Muscle of leg (tissue), 11 donors: ENCODE measurements around the gene PFKFB2. TPM values are rescaled to one million over a fixed set of nuclear protein-coding genes. Genes with fewer than 3 reads are reported as not detected.
"Not testable (repeated sequence)": the region's sequence is repeated elsewhere in the genome, so short reads cannot be mapped to it uniquely, and the experiment has no call there.

Experiments used
- DNase-seq: peaks from one replicate; pipeline ENCODE4 v3.0.0; 2013
- H3K27ac ChIP-seq: one replicate; pipeline ENCODE4 v1.5.1; 2013; ENCODE audit warnings: mild to moderate bottlenecking, low read length, control low read depth
- H3K27me3 ChIP-seq: one replicate; pipeline ENCODE4 v1.6.1; 2013; ENCODE audit warnings: low read length; ENCODE audit not compliant: control insufficient read depth, insufficient read depth
- H3K36me3 ChIP-seq: one replicate; pipeline ENCODE4 v1.6.1; 2013; ENCODE audit warnings: low read length; ENCODE audit not compliant: control insufficient read depth, insufficient read depth
- H3K4me1 ChIP-seq: one replicate; pipeline ENCODE4 v1.6.1; 2013; ENCODE audit warnings: low read length; ENCODE audit not compliant: control insufficient read depth, insufficient read depth
- H3K4me3 ChIP-seq: one replicate; pipeline ENCODE4 v1.5.1; 2013; ENCODE audit warnings: low read length, control low read depth
- H3K9me3 ChIP-seq: replicated peaks from 2 replicates; pipeline ENCODE4 v1.6.1; 2013; ENCODE audit warnings: low read depth, low read length; ENCODE audit not compliant: control insufficient read depth
- WGBS: methylation state at CpG from one replicate; pipeline ENCODE4 v1.1.5; 2013; ENCODE audit warnings: missing lambda C conversion rate; ENCODE audit not compliant: insufficient coverage; 5-methylcytosine and 5-hydroxymethylcytosine counted together
- polyA plus RNA-seq, 8 donors: library from polyadenylated mRNA; unstranded; fragments of 120-200 nt; gene quantifications; one replicate each; pipeline versions ENCODE4 v1.2.1 to v1.2.3, GENCODE V29; 2013; ENCODE audit warnings: inconsistent platforms in 1 of 8, low replicate concordance in 1 of 8; ENCODE audit not compliant: insufficient read length in 8 of 8, insufficient read depth in 1 of 8
- total RNA-seq: library from RNA; stranded (reverse); fragments of 120-200 nt; gene quantifications from one replicate; pipeline ENCODE4 v1.2.4, GENCODE V29; 2013

The PFKFB2 gene
- total and polyA plus RNA-seq, 9 donors = 3.8 to 7.7 (median 4.4) TPM

GRCh38 chr1:207035877-207036551 lies 17.1 kb upstream of the PFKFB2 start:
- Histone ChIP-seq H3K4me1 (peaks cover 3% of the 10 kb centered on the region), H3K36me3 (no peaks in the 10 kb centered on the region), H3K27ac (no peak overlapping the region), H3K9me3 (no peaks in the 10 kb centered on the region), H3K4me3 (no peak overlapping the region), H3K27me3 (peaks cover 10% of the 10 kb centered on the region)
- no peak for DNase-seq
- no CpG with 5 or more reads among the region's 4 CpGs for WGBS

DNA sequence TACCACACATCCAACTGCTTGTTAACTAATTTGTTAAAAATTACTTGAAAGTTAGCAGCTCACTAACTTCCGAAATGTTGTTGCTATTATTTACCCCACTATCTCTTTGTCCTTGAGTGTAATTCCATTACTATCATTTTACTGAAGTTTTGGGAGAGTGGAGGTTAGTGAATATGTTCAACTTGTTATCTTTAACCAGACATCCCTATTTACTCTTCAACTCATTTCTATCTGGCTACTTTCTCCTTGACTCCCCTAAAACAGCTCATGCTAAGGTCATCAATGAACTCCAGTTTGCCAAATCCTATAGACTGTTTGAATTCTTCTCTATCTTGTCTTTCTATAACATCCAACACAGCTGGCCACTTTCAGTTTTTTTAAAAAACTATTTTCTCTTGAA lies 16.2 kb upstream of the PFKFB2 start:
- Histone ChIP-seq H3K36me3 (no peaks in the 10 kb centered on the region), H3K4me1 (peaks cover 3% of the 10 kb centered on the region), H3K4me3 (no peak overlapping the region), H3K27ac (no peak overlapping the region), H3K9me3 (no peaks in the 10 kb centered on the region), H3K27me3 (peaks cover 4% of the 10 kb centered on the region)
- DNase-seq = no peak
- WGBS = no CpG with 5 or more reads among the region's 1 CpG

DNA sequence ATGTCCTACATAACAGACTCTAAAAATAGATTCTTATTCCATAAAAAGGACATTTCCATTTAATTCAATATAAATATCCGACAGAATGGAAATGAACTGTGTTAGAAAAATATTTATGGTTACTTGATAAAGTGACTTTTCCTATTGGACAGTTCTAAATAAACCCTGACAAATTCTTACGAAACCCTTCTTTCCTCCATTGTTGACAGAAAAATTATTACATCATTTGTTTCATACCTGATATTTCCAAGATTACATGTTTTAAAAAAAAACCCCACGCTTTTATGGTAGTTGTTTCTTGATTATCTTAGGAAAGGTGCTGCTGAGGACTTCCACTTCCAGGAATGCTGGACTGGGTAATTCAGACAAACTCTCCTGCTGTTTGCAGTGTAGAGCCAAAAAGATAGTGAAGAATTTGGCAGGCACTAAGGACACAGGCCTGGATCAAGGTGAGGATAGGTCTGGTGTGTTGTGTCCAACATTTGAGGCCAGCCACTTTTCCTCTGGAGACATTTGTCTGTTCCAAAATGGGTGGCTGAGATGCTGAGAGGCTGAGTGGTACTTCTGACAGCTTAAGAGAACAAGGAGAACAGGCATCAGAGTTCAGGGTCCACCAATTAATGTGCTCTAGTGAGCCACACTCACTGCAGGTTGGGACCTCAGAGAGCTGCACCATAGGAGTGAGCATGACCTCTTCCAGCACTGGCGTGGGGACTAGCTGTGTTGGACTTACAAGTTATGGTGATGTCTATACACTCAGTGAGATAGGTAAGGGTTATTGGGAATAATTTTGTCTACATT lies 13.5 kb upstream of the PFKFB2 start:
- H3K27ac ChIP-seq = no peak overlapping the region
- H3K4me3 ChIP-seq = no peak overlapping the region
- no peaks in the 10 kb centered on the region for H3K9me3 ChIP-seq
- H3K4me1 ChIP-seq = no peaks in the 10 kb centered on the region
- no peaks in the 10 kb centered on the region for H3K36me3 ChIP-seq
- no peaks in the 10 kb centered on the region for H3K27me3 ChIP-seq
- no CpG with 5 or more reads among the region's 4 CpGs for WGBS
- DNase-seq = no peak

- H3K36me3 ChIP-seq = no peaks in the 10 kb centered on the region
- H3K27me3 ChIP-seq = no peaks in the 10 kb centered on the region
- no peaks in the 10 kb centered on the region for H3K4me1 ChIP-seq
- no peak for DNase-seq
- no peak overlapping the region for H3K4me3 ChIP-seq
- 73% methylated on average over 3 of the region's 3 CpGs for WGBS
- H3K27ac ChIP-seq = no peak overlapping the region
- no peaks in the 10 kb centered on the region for H3K9me3 ChIP-seq
These were observed 12.9 kb upstream of the PFKFB2 start for GRCh38 chr1:207040181-207040533.

DNA sequence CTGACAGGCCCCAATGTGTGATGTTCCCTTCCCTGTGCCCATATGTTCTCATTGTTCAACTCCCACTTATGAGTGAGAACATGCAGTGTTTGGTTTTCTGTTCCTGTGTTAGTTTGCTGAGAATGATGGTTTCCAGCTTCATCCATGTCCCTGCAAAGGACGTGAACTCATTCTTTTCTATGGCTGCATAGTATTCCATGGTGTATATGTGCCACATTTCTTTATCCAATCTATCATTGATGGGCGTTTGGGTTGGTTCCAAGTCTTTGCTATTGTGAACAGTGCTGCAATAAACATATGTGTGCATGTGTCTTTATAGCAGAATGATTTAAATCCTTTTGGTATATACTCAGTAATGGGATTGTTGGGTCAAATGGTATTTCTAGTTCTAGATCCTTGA lies 11.7 kb upstream of the PFKFB2 start:
- not testable (repeated sequence) for H3K4me3 ChIP-seq, H3K4me1 ChIP-seq, H3K27ac ChIP-seq, DNase-seq, H3K36me3 ChIP-seq, H3K9me3 ChIP-seq, H3K27me3 ChIP-seq
- no CpG with 5 or more reads among the region's 2 CpGs for WGBS

DNA sequence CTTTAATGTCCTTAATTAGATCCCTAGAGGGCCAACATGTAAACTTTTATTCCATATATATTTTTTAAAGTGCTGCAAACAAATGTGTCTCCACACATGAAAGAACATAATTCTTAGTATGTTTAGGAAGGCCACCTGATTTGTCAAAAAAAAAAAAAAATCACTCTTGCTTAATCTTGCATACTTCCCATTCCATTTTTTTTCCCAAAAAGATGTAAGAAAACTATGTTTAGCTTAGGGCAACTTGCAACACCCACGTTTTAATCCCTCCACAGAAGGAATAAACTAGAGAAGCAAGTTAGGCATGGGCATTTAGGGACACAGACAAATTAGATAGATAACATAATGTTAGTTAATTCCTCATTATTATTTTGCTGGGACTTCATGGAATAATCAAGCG lies 7.6 kb upstream of the PFKFB2 start:
- 100% methylated on average over 1 of the region's 2 CpGs for WGBS
- Histone ChIP-seq H3K4me1 (peaks cover 3% of the 10 kb centered on the region), H3K27ac (no peak overlapping the region), H3K4me3 (no peak overlapping the region), H3K9me3 (no peaks in the 10 kb centered on the region), H3K36me3 (peaks cover 10% of the 10 kb centered on the region), H3K27me3 (no peaks in the 10 kb centered on the region)
- DNase-seq = no peak

DNA sequence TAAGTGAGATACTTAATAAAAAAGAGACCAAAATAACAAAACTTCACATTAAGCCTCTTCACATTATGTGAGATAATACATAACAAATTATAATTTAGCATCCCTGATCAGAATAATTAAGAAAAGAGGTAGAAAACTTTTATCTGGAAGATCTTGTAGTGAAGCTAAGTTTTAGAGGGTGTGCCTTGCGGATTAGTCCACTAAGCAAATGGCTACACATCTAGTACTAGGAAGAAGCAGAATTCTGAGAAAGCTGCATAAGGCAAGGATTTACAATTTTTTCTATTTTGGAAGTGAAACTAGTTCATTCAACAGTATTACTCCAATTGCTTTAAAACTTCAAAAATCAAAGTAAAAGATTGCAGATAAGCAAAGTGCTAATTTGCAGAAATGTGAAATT lies 5.6 kb upstream of the PFKFB2 start:
- Histone ChIP-seq H3K36me3 (peaks cover 10% of the 10 kb centered on the region), H3K4me3 (no peak overlapping the region), H3K4me1 (peaks cover 16% of the 10 kb centered on the region), H3K9me3 (no peaks in the 10 kb centered on the region), H3K27me3 (no peaks in the 10 kb centered on the region), H3K27ac (no peak overlapping the region)
- no CpG with 5 or more reads among the region's 1 CpG for WGBS
- DNase-seq = no peak

DNA sequence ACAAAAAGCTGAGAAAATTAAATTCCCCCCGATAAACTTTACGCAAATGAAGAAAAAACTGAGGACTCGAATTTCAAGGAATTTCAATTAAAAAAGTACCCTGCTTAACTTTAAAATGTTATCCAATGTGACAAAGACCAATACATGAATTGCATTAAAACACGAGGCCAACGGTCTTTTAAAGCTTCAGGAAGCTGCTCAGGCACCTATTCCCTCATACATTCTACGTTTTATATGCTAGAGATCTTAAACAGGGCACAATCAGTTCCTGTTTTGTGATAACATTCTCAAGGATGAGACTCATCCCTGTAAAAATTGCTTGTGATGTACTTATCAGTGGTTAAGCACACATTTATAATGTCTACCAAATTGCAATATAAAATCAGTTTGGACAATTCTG lies 5.0 kb upstream of the PFKFB2 start:
- Histone ChIP-seq H3K4me3 (no peak overlapping the region), H3K36me3 (peaks cover 10% of the 10 kb centered on the region), H3K27ac (no peak overlapping the region), H3K9me3 (no peaks in the 10 kb centered on the region), H3K27me3 (no peaks in the 10 kb centered on the region), H3K4me1 (peaks cover 17% of the 10 kb centered on the region)
- WGBS = 92% methylated on average over 2 of the region's 6 CpGs
- DNase-seq = no peak

- Histone ChIP-seq H3K4me3 (no peak overlapping the region), H3K27me3 (no peaks in the 10 kb centered on the region), H3K9me3 (no peaks in the 10 kb centered on the region), H3K4me1 (peaks cover 20% of the 10 kb centered on the region), H3K36me3 (peaks cover 10% of the 10 kb centered on the region), H3K27ac (no peak overlapping the region)
- WGBS = 86% methylated on average over 2 of the region's 4 CpGs
- DNase-seq = no peak
These were observed 4.0 kb upstream of the PFKFB2 start for GRCh38 chr1:207049054-207049453.

DNA sequence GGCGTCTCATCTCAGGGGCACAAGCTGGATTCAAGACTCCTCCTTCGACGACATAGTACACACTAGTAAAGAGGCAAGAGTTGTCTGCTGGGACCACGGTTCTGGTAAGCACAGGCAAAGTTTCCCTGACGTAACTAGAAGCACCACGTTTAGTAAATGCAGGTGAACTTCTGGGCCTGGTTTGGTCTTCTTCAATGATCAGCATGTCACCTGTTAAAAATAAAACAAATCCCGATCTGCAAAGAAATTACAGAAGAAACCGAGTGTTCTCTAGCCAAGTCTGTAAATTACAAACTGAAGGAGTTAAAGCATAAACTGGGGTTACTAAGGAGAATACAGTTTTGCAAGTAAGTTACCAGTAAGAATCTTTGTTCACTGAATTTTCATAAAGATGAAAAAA lies 3.6 kb upstream of the PFKFB2 start:
- no peak for DNase-seq
- Histone ChIP-seq H3K27ac (no peak overlapping the region), H3K4me3 (no peak overlapping the region), H3K27me3 (no peaks in the 10 kb centered on the region), H3K9me3 (no peaks in the 10 kb centered on the region), H3K4me1 (peaks cover 20% of the 10 kb centered on the region), H3K36me3 (peaks cover 10% of the 10 kb centered on the region)
- WGBS = 85% methylated on average over 4 of the region's 8 CpGs
